Measurements from ENCODE around the gene CHPF. TPM values are rescaled to one million over a fixed set of nuclear protein-coding genes. Genes with fewer than 3 reads are reported as not detected.
A peak's percentile ranks its signal among the peaks of the same experiment; 100 is the strongest.

CHPF gene
- total RNA-seq = 10 to 100 TPM; 14.0 to 27.6 TPM

- Mint-ChIP-seq H3K27me3 (peaks cover 5% of the 10 kb centered on the region), H3K27ac (peak within 1 kb of the TSS; percentile 75), H3K9me3 (no peaks in the 10 kb centered on the region), H3K36me3 (ENCODE audit: low read depth) (peaks cover 27% of the 10 kb centered on the region), H3K4me3 (peak within 1 kb of the TSS; percentile 84), H3K4me1 (peaks cover 6% of the 10 kb centered on the region)
- ATAC-seq (replicated peaks) = peak; percentile 85
Measured at GRCh38 chr2:219543596-219544358, at the start of gene CHPF, which contains the start of gene TMEM198. CHPF (minus strand) TSS chr2:219543809; CDS start chr2:219543538, 271 bp downstream. TMEM198 (plus strand) TSS chr2:219544028; CDS start chr2:219544728, 700 bp downstream.

GRCh38 chr2:219593154-219593553 is 49.5 kb upstream of the CHPF start:
- Mint-ChIP-seq H3K4me3 (no peak overlapping the region), H3K9me3 (no peaks in the 10 kb centered on the region), H3K4me1 (no peaks in the 10 kb centered on the region), H3K27me3 (peaks cover 12% of the 10 kb centered on the region), H3K27ac (no peak overlapping the region), H3K36me3 (ENCODE audit: low read depth) (no peaks in the 10 kb centered on the region)
- ATAC-seq (replicated peaks) = no peak

- no peak overlapping the region for H3K27ac Mint-ChIP-seq
- no peaks in the 10 kb centered on the region for H3K36me3 Mint-ChIP-seq (ENCODE audit: low read depth)
- H3K27me3 Mint-ChIP-seq = peaks cover 12% of the 10 kb centered on the region
- no peaks in the 10 kb centered on the region for H3K4me1 Mint-ChIP-seq
- no peak overlapping the region for H3K4me3 Mint-ChIP-seq
- ATAC-seq (replicated peaks) = no peak
- H3K9me3 Mint-ChIP-seq = no peaks in the 10 kb centered on the region
Measured at GRCh38 chr2:219592736-219593135, 49.1 kb upstream of the CHPF start.

- Mint-ChIP-seq H3K4me1 (no peaks in the 10 kb centered on the region), H3K9me3 (no peaks in the 10 kb centered on the region), H3K27ac (no peak overlapping the region), H3K4me3 (no peak overlapping the region), H3K36me3 (ENCODE audit: low read depth) (no peaks in the 10 kb centered on the region), H3K27me3 (peaks cover 17% of the 10 kb centered on the region)
- ATAC-seq (replicated peaks) = no peak
Measured at GRCh38 chr2:219591091-219591490, 47.5 kb upstream of the CHPF start.

GRCh38 chr2:219581346-219581745 is 37.7 kb upstream of the CHPF start:
- Mint-ChIP-seq H3K4me3 (no peak overlapping the region), H3K4me1 (no peaks in the 10 kb centered on the region), H3K27me3 (peaks cover 19% of the 10 kb centered on the region), H3K9me3 (no peaks in the 10 kb centered on the region), H3K36me3 (ENCODE audit: low read depth) (no peaks in the 10 kb centered on the region), H3K27ac (no peak overlapping the region)
- no peak for ATAC-seq (replicated peaks)

GRCh38 chr2:219578811-219579613 is 35.4 kb upstream of the CHPF start:
- H3K4me1 Mint-ChIP-seq = no peaks in the 10 kb centered on the region
- no peaks in the 10 kb centered on the region for H3K9me3 Mint-ChIP-seq
- ATAC-seq (replicated peaks) = no peak
- H3K27me3 Mint-ChIP-seq = peaks cover 21% of the 10 kb centered on the region
- H3K36me3 Mint-ChIP-seq (ENCODE audit: low read depth) = no peaks in the 10 kb centered on the region
- H3K4me3 Mint-ChIP-seq = no peak overlapping the region
- H3K27ac Mint-ChIP-seq = no peak overlapping the region

- Mint-ChIP-seq H3K27me3 (peaks cover 33% of the 10 kb centered on the region), H3K27ac (no peak overlapping the region), H3K4me3 (no peak overlapping the region), H3K36me3 (ENCODE audit: low read depth) (no peaks in the 10 kb centered on the region), H3K9me3 (no peaks in the 10 kb centered on the region), H3K4me1 (no peaks in the 10 kb centered on the region)
- ATAC-seq (replicated peaks) = no peak
Measured at GRCh38 chr2:219576505-219577388, 33.1 kb upstream of the CHPF start.

GRCh38 chr2:219575566-219576504 is 32.2 kb upstream of the CHPF start:
- H3K27ac Mint-ChIP-seq = no peak overlapping the region
- H3K9me3 Mint-ChIP-seq = no peaks in the 10 kb centered on the region
- no peaks in the 10 kb centered on the region for H3K4me1 Mint-ChIP-seq
- ATAC-seq (replicated peaks) = no peak
- H3K36me3 Mint-ChIP-seq (ENCODE audit: low read depth) = no peaks in the 10 kb centered on the region
- peaks cover 35% of the 10 kb centered on the region for H3K27me3 Mint-ChIP-seq
- no peak overlapping the region for H3K4me3 Mint-ChIP-seq

GRCh38 chr2:219574484-219575311 is 31.1 kb upstream of the CHPF start:
- H3K4me1 Mint-ChIP-seq = no peaks in the 10 kb centered on the region
- no peak overlapping the region for H3K27ac Mint-ChIP-seq

GRCh38 chr2:219573166-219573565 is 29.6 kb upstream of the CHPF start:
- Mint-ChIP-seq H3K27me3 (peaks cover 40% of the 10 kb centered on the region), H3K4me1 (no peaks in the 10 kb centered on the region), H3K4me3 (no peak overlapping the region), H3K36me3 (ENCODE audit: low read depth) (no peaks in the 10 kb centered on the region), H3K27ac (no peak overlapping the region), H3K9me3 (no peaks in the 10 kb centered on the region)
- ATAC-seq (replicated peaks) = no peak

More at GRCh38 chr2:219574484-219575311, 31.1 kb upstream of the CHPF start:
- Mint-ChIP-seq H3K36me3 (ENCODE audit: low read depth) (no peaks in the 10 kb centered on the region), H3K4me3 (no peak overlapping the region), H3K9me3 (no peaks in the 10 kb centered on the region), H3K27me3 (peaks cover 37% of the 10 kb centered on the region)
- ATAC-seq (replicated peaks) = no peak

- no peak within 1 kb of the TSS for H3K4me3 Mint-ChIP-seq
- no peak within 1 kb of the TSS for H3K27ac Mint-ChIP-seq
Measured at GRCh38 chr2:219572237-219573001, 28.8 kb upstream of the CHPF start, which contains the start of gene INHA. INHA (plus strand) TSS chr2:219572310; CDS start chr2:219572375, 65 bp downstream.

More at GRCh38 chr2:219572237-219573001, 28.8 kb upstream of the CHPF start, which contains the start of gene INHA:
- no peaks in the 10 kb centered on the region for H3K36me3 Mint-ChIP-seq (ENCODE audit: low read depth)
- H3K4me1 Mint-ChIP-seq = no peaks in the 10 kb centered on the region
- ATAC-seq (replicated peaks) = no peak
- H3K27me3 Mint-ChIP-seq = peaks cover 42% of the 10 kb centered on the region
- no peaks in the 10 kb centered on the region for H3K9me3 Mint-ChIP-seq

All from activated T-helper 17 cell treated with anti-CD3 and anti-CD28 coated beads, Interleukin-2, amount 50 U/mL, for 72 hours (primary cell).